ENCODE data around the gene MYH6. TPM values are rescaled to one million over a fixed set of nuclear protein-coding genes. Genes with fewer than 3 reads are reported as not detected.

MYH6 gene
- total and polyA plus RNA-seq, 2 donors (not counting 1 experiment from before 2014, with no cell fraction given) = not detected

GRCh38 chr14:23436327-23437132 is 28.5 kb upstream of the MYH6 start:
- Mint-ChIP-seq H3K4me3 (no peak overlapping the region), H3K9me3 (ENCODE audit: insufficient read depth) (no peaks in the 10 kb centered on the region), H3K27me3 (peaks cover 33% of the 10 kb centered on the region), H3K4me1 (no peaks in the 10 kb centered on the region), H3K27ac (no peak overlapping the region)
- Histone ChIP-seq H3K27me3 (replicated peaks in 1 of 4; ENCODE audit: control extremely low read depth in 1 of 4, control insufficient read depth in 3 of 4, insufficient read depth in 4 of 4, low read length in 3 of 4) (peaks cover 0 to 3% (median under 1%) of the 10 kb centered on the region in 4 experiments), H3K9ac (ENCODE audit: low read length) (no peak overlapping the region), H4K20me1 (ENCODE audit: control insufficient read depth, insufficient read depth, low read length, poor library complexity, severe bottlenecking) (no peaks in the 10 kb centered on the region), H3K4me3 (ENCODE audit: control extremely low read depth in 1 of 5, extremely low read depth in 1 of 5, insufficient read depth in 1 of 5, low read depth in 2 of 5, low read length in 4 of 5) (no peak overlapping the region), H3K9me3 (ENCODE audit: control extremely low read depth in 1 of 3, control insufficient read depth in 2 of 3, insufficient read depth in 1 of 3, low read length in 2 of 3) (no peaks in the 10 kb centered on the region), H3K4me2 (replicated peaks; ENCODE audit: low read depth, low read length, poor library complexity, severe bottlenecking) (no peak overlapping the region), H3K4me1 (ENCODE audit: control insufficient read depth in 2 of 2, insufficient read depth in 2 of 2, low read length in 2 of 2) (no peaks in the 10 kb centered on the region), H3K27ac (ENCODE audit: low read length in 2 of 2) (no peak overlapping the region), H2AFZ (ENCODE audit: insufficient read depth, low read depth, low read length, poor library complexity, severe bottlenecking) (no peak overlapping the region), H3K79me2 (ENCODE audit: control insufficient read depth, insufficient read depth, low read length) (no peaks in the 10 kb centered on the region), H3K36me3 (replicated peaks in 1 of 2; ENCODE audit: control extremely low read depth in 1 of 2, control insufficient read depth in 1 of 2, extremely low read depth in 1 of 2, insufficient read depth in 2 of 2, low read length in 1 of 2) (no peaks in the 10 kb centered on the region)
- DNase-seq (no peak), ATAC-seq (ENCODE audit: low read depth) (no peak)
- TF ChIP-seq EZH2 (IDR thresholded peaks at IDR 0.05; ENCODE audit: borderline replicate concordance, insufficient read depth, low read depth, low read length, poor library complexity, severe bottlenecking) = no peak
- TF ChIP-seq CTCF (IDR thresholded peaks at IDR 0.05) = no peak
- intact Hi-C loops (cut with micrococcal nuclease) = no loop called here
- ChIA-PET POLR2A (no interaction called here), CTCF (no interaction called here)
- WGBS (ENCODE audit: insufficient coverage) = 91% methylated on average over 11 of the region's 15 CpGs

GRCh38 chr14:23435543-23436326 is 27.7 kb upstream of the MYH6 start, which contains the start of gene MYH7:
TSS of gene MYH7 (minus strand) at chr14:23435660. CDS start at chr14:23433732, 1,928 bp downstream.
- Mint-ChIP-seq H3K4me3 (no peak within 1 kb of the TSS), H3K27ac (no peak within 1 kb of the TSS), H3K27me3 (peaks cover 35% of the 10 kb centered on the region), H3K9me3 (ENCODE audit: insufficient read depth) (no peaks in the 10 kb centered on the region), H3K4me1 (no peaks in the 10 kb centered on the region)
- ChIA-PET POLR2A (no interaction called here), CTCF (no interaction called here)
- Histone ChIP-seq H3K9ac (ENCODE audit: low read length) (no peak within 1 kb of the TSS), H3K36me3 (replicated peaks in 1 of 2; ENCODE audit: control extremely low read depth in 1 of 2, control insufficient read depth in 1 of 2, extremely low read depth in 1 of 2, insufficient read depth in 2 of 2, low read length in 1 of 2) (no peaks in the 10 kb centered on the region), H2AFZ (ENCODE audit: insufficient read depth, low read depth, low read length, poor library complexity, severe bottlenecking) (no peak within 1 kb of the TSS), H4K20me1 (ENCODE audit: control insufficient read depth, insufficient read depth, low read length, poor library complexity, severe bottlenecking) (no peaks in the 10 kb centered on the region), H3K4me2 (replicated peaks; ENCODE audit: low read depth, low read length, poor library complexity, severe bottlenecking) (no peak within 1 kb of the TSS), H3K27me3 (replicated peaks in 1 of 4; ENCODE audit: control extremely low read depth in 1 of 4, control insufficient read depth in 3 of 4, insufficient read depth in 4 of 4, low read length in 3 of 4) (peaks cover 0 to 2% (median under 1%) of the 10 kb centered on the region in 4 experiments), H3K4me1 (ENCODE audit: control insufficient read depth in 2 of 2, insufficient read depth in 2 of 2, low read length in 2 of 2) (no peaks in the 10 kb centered on the region), H3K27ac (ENCODE audit: low read length in 2 of 2) (no peak within 1 kb of the TSS), H3K79me2 (ENCODE audit: control insufficient read depth, insufficient read depth, low read length) (no peaks in the 10 kb centered on the region), H3K4me3 (ENCODE audit: control extremely low read depth in 1 of 5, extremely low read depth in 1 of 5, insufficient read depth in 1 of 5, low read depth in 2 of 5, low read length in 4 of 5) (no peak within 1 kb of the TSS), H3K9me3 (ENCODE audit: control extremely low read depth in 1 of 3, control insufficient read depth in 2 of 3, insufficient read depth in 1 of 3, low read length in 2 of 3) (no peaks in the 10 kb centered on the region)
- DNase-seq (no peak), ATAC-seq (ENCODE audit: low read depth) (no peak)
- intact Hi-C loops (cut with micrococcal nuclease) = no loop called here
- WGBS (ENCODE audit: insufficient coverage) = 91% methylated on average over 6 of the region's 10 CpGs
- TF ChIP-seq EZH2 (IDR thresholded peaks at IDR 0.05; ENCODE audit: borderline replicate concordance, insufficient read depth, low read depth, low read length, poor library complexity, severe bottlenecking) (no peak), CTCF (IDR thresholded peaks at IDR 0.05) (no peak)
